Stimulated activated CD8-positive, alpha-beta memory T cell treated with anti-CD3 and anti-CD28 coated beads, Interleukin-7, amount 100 ng/mL, for 24 hours (primary cell): ENCODE data around the gene OR51L1.
"Not testable (repeated sequence)": the region's sequence is repeated elsewhere in the genome, so short reads cannot be mapped to it uniquely, and the experiment has no call there.

ENCODE experiments used
- DNase-seq: peaks from one replicate; pipeline ENCODE4 v3.0.0-alpha.2; 2020; ENCODE audit warnings: low read depth

Gene OR51L1

DNA sequence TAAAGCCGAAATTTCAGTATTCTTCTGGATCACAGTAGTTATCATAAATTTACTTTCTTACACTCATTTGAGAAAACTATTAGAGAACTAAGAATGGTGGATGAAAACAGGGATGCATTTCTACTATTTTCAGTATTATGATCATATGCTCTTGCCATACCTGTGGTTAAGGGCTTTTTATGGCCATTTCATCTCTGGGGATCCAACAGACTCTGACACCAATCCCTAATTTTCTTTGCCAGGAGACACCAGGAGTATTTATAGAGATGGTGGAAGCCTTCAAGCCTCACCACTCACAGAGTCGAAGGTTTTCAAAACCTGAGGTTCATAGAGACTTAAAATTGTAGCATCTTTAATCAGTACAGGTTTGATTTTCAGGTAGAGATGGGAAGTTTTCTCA lies at the start of gene OR51L1:
OR51L1 (plus strand) TSS at position 301 of the 400 bp plus-strand sequence. CDS start 4,132 bp downstream, outside the sequence.
- no peak for DNase-seq

DNA sequence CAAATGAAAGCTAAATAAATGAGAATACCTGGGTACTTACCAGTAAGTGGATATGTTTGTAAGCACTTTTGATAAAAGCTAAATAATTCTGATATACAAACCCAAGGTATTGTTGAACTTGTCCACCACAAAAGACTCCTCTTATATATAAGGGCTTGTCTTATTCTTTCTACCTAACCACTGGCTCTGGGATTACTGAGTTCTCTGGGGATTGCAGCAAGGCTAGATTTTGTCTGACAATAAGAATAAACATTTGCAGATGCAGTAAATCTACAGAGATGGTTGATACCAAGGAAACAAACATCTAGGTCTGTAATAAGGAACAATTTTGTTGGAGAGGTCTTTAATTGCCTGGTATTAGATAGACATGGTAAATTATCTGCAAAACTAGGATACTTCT lies 47.1 kb upstream of the OR51L1 start, which contains the start of gene OR51A4:
OR51A4 (minus strand) TSS at position 101 of the 400 bp plus-strand sequence. CDS start 505 bp downstream, outside the sequence.
- DNase-seq, result no peak

GRCh38 chr11:4955613-4956012 lies 39.0 kb upstream of the OR51L1 start, which contains the start of gene OR51A2:
Gene OR51A2 (minus strand): TSS chr11:4955713. CDS start chr11:4955713, 0 bp downstream.
- not testable (repeated sequence) for DNase-seq

DNA sequence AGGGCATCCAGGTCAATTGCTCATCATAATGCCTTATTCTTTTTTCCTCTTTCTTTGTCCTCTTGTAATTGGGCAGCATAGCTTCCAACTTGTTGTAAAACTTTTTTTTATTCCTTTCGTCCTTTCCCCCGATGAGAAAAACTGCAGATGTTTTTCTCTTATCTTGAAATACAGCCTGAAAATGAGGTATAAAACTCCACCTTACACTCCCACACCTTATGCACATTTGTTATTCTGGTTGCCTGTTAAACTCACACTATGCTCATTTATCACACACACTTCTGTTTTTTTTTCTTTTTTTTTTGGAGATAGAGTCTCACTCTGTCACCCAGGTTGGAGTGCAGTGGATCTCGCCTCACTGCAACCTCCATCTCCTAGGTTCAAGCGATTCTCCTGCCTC lies 37.3 kb upstream of the OR51L1 start:
- no peak for DNase-seq

- no peak for DNase-seq
Measured at GRCh38 chr11:4960877-4961276, 33.8 kb upstream of the OR51L1 start.

GRCh38 chr11:4962816-4963215 lies 31.8 kb upstream of the OR51L1 start:
- no peak for DNase-seq

DNA sequence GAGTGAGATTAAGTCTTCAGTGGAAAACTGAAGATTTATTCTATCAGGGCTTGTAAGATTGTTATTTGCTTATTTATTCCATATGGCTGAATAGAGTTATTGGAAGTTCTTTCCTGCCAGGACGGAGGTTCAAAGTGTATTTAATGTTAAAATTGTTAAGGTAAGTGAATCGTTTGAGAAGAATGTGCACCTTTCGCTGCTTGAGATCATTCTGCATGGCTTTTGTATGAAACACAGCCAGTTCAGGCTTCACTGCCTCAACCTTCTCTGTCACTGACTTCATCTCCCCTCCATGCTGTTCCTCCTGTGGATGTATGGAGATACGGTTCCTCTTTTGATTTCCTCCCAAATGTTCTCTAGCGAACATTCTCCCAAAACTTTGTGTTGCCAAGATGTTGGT lies 19.2 kb upstream of the OR51L1 start:
- no peak for DNase-seq

GRCh38 chr11:4979036-4979435 lies 15.6 kb upstream of the OR51L1 start:
- no peak for DNase-seq

DNA sequence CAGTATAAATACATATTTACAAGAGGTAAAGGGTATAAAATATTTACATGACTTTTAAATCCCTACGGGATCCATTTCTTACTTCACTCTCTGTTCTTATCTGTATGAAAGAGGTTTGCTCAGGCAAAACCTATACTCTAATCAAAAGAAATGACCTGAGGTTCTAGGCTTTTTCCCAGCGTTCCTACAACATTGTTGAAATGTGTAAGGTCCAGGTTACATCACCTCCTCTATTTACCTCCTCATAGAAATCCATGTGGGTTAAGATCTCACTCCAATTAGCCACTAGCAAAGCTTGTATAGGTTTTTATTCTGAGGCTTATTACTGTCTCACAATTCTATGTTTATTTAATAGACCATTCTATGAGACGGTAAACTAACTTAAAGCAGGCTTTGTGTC lies 12.0 kb upstream of the OR51L1 start:
- no peak for DNase-seq

GRCh38 chr11:4983841-4984240 lies 10.8 kb upstream of the OR51L1 start:
- DNase-seq, result no peak

DNA sequence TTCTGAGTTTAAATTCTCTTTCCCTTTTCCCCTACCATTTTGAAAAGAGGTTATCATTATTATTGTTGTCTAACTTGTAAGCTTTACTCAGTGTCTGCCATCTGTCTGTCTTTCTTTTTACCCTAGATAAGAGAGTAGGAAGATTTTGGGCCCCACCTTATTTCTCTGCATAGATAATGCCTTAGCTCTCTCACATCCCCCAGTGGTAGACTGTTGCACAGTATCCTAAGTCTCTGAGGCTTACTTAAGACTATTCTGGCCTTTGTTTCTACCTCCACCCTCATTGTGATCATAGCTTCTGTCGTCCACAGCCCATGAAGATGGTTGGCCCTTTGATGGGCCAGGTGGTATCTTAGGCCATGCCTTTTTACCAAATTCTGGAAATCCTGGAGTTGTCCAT lies 3.6 kb upstream of the OR51L1 start:
- DNase-seq, result no peak

DNA sequence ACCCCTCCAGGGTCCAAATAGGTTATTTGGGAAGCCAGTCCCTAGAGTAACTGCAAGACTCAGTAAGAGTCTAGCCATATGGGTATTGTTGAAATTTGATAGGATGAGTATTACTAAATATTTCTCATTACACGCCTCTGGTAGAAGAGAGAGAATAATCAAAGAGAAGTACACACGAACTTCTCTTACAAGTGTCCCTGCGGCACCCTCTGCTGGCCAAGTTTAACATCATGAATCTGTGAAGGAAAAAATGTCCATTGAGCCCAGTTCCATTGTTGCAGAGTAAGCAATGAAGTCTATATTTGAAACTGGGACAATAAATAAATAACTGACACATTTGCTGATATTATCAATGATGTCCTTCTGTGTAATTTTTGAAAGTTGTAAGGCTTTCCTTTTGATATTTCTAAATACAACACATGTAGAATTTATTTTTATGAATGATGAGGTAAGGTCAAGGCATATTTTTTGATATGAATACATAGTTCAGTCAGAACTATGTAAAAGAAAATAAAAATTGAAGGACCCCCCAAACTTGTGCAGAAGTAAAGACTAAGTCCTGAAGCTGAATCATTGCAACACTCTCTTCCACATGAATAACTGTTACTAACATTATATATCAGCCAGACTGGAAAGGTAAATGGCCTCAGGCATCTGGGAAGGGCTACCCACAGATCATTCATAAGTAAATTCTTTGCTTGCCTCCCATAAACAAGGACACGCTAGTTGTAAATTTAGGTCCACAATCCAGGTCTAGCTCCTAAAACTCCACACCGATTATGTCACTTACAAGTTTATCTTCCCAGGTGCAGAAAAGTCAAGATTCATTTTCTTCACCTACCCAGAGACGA lies 10.0 kb downstream of the OR51L1 start:
- no peak for DNase-seq

GRCh38 chr11:5007561-5007960 lies 12.9 kb downstream of the OR51L1 start:
- no peak for DNase-seq

DNA sequence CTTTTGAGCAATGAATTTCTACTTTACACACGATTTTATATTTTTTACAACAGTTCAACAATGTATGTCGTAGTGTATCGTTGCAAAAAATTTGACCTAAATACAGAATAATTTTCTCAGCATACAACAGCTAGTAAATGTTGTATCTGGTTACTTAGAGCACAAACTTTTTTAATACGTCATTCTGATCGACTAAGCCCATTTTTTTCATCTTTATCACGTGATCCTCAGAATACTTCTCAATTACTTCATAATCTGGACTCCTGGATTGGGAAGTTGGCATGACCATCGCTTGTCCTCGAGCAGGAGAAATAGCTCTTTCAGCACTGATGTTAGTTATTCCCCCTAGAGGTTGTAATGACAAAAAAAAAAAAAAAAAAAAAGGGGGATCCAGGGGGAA lies 16.6 kb downstream of the OR51L1 start:
- no peak for DNase-seq

- no peak for DNase-seq
Measured at GRCh38 chr11:5013012-5013411, 18.4 kb downstream of the OR51L1 start.

GRCh38 chr11:5021996-5022395 lies 27.3 kb downstream of the OR51L1 start:
- no peak for DNase-seq

- DNase-seq, result no peak
Measured at GRCh38 chr11:5036669-5037068, 42.0 kb downstream of the OR51L1 start.

DNA sequence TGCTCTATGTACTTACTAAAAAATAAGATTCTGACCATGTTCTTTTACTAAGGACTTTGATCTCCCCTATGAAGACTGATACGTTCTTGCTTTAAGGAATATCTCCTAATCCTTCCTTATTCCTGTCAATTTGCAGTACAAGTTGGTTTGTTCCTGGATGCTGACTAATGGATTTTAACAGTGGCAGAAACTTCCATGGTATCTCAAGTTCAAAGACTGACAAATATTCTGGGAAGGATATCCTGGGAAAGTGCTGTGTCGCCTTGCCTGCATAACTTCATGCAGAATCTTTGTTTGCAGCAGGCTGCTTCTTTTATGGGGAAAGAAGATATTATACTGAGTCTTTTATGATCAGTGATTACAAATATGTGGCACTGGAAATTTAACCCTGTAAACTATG lies 43.3 kb downstream of the OR51L1 start:
- DNase-seq, result no peak

DNA sequence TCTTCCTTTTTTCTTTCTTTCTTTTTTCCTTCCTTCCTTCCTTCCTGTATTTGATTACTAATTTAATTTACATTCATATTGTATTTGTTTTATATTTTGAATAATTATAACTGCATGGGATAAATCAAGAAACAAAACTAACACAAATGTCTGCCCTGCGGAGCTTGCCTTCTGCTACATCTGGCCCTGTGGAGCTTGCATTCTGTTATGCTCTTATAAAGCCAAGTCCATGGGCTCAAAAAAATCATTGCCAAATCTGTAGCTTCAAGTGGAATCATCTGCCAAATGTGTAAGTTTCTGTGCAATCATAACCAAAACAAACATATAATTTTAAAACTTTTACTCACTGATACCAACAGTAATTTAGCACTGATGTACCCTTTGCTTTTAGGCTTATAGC lies 43.7 kb downstream of the OR51L1 start:
- DNase-seq, result no peak

GRCh38 chr11:5040876-5041275 lies 46.2 kb downstream of the OR51L1 start:
- DNase-seq, result no peak

DNA sequence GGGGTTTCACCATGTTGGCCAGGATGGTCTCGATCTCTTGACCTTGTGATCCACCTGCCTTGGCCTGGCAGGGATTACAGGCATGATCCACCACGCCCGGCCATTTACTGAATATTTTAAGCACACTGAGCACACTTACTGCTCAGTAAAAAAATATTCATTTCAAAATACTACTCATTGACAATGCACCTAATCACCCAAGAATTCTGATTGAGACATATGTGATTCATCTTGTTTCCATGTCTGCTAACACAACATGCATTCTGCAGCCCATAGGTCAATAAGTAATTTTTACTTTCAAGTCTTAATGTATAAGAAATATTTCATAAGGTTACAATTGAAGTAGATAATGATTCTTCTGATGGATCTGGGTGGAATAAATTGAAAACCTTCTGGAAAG lies 47.4 kb downstream of the OR51L1 start:
- no peak for DNase-seq

- DNase-seq, result no peak
Measured at GRCh38 chr11:5043380-5043779, 48.7 kb downstream of the OR51L1 start.

- no peak for DNase-seq
Measured at GRCh38 chr11:5046226-5046625, 51.6 kb downstream of the OR51L1 start, which contains the start of gene OR52J3. Gene OR52J3 (plus strand): TSS chr11:5046526. CDS start chr11:5046526, 0 bp downstream.
